ENCODE data around the gene IGF2BP2. TPM values are rescaled to one million over a fixed set of nuclear protein-coding genes. Genes with fewer than 3 reads are reported as not detected.

Gene IGF2BP2
- total and polyA plus RNA-seq, 2 of the 8 experiments (the other 6 are each of a cell fraction or from before 2014, with no cell fraction given): 7.4 to 121 TPM

DNA sequence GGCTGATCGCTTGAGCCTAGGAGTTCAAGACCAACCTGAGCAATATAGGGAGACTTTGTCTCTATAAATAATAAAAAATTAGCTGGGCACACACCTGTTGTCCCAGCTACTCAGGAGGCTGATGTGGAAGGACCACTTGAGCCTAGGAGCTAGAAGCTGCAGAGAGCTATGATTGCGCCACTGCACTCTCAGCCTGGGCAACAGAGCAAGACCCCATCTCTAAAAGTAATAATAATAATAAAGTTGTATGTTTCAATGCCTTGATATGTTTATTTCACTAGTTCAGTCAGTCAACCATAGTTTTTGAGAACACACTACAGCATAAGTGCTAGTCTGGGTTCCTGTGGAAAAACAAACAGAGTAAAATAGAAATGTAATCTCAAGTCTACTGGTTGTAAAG, 36.5 kb downstream of the IGF2BP2 start:
- H3K27me3 ChIP-seq (replicated peaks in 1 of 4; ENCODE audit: control insufficient read depth in 3 of 4, extremely low read depth in 1 of 4, insufficient read depth in 3 of 4, low read length in 3 of 4): no peaks in the 10 kb centered on the region
- CTCF ChIA-PET (ENCODE audit: partially characterized antibody): interaction anchor here (0.6 to 4.7 kb wide), 6 partner anchors 11 to 128 kb away, joined by 3 to 17 read pairs (median 5); no protein-coding TSS in a partner anchor

More for the DNA sequence above, 36.5 kb downstream of the IGF2BP2 start:
- no peak overlapping the region for H3K27ac ChIP-seq (ENCODE audit: low read depth, low read length)
- H3K4me2 ChIP-seq (ENCODE audit: insufficient read depth in 1 of 2, low read depth in 2 of 2, low read length in 2 of 2): no peak overlapping the region; a peak in 1 of 4 replicates
- no peak for TF ChIP-seq SP4 (IDR thresholded peaks at IDR 0.05; ENCODE audit: low read length)
- TF ChIP-seq MAFK (IDR thresholded peaks at IDR 0.05; ENCODE audit: low read depth, low read length): no peak
- TF ChIP-seq POLR2AphosphoS5 (IDR thresholded peaks at IDR 0.05; ENCODE audit: low read depth, low read length): no peak
- TF ChIP-seq POLR2A (IDR thresholded peaks at IDR 0.05; ENCODE audit: control extremely low read depth in 1 of 2, low read depth in 2 of 2, low read length in 2 of 2): no peak
- TF ChIP-seq CBX5 (IDR thresholded peaks at IDR 0.05; ENCODE audit: low read depth, low read length): no peak
- no peak for TF ChIP-seq POU5F1 (IDR thresholded peaks at IDR 0.05; ENCODE audit: low read depth, low read length)
- TF ChIP-seq, protein P1, sequence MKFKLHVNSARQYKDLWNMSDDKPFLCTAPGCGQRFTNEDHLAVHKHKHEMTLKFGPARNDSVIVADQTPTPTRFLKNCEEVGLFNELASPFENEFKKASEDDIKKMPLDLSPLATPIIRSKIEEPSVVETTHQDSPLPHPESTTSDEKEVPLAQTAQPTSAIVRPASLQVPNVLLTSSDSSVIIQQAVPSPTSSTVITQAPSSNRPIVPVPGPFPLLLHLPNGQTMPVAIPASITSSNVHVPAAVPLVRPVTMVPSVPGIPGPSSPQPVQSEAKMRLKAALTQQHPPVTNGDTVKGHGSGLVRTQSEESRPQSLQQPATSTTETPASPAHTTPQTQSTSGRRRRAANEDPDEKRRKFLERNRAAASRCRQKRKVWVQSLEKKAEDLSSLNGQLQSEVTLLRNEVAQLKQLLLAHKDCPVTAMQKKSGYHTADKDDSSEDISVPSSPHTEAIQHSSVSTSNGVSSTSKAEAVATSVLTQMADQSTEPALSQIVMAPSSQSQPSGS (IDR thresholded peaks at IDR 0.05; ENCODE audit: low read length): no peak
- no peak for TF ChIP-seq KDM1A (IDR thresholded peaks at IDR 0.05; ENCODE audit: borderline replicate concordance, low read length)
- no peak for TF ChIP-seq TEAD4 (IDR thresholded peaks at IDR 0.05; ENCODE audit: low read depth, low read length)
- no peak for TF ChIP-seq RFX5 (IDR thresholded peaks at IDR 0.05; ENCODE audit: borderline replicate concordance, low read depth, low read length)
- no peak for TF ChIP-seq EP300 (IDR thresholded peaks at IDR 0.05; ENCODE audit: borderline replicate concordance in 1 of 2, low read depth in 2 of 2, low read length in 2 of 2)
- H2AFZ ChIP-seq (ENCODE audit: low read length): no peak overlapping the region
- H3K23ac ChIP-seq (ENCODE audit: insufficient read length): no peak overlapping the region
- H2BK120ac ChIP-seq (replicated peaks; ENCODE audit: low read depth, low read length): no peak overlapping the region
- no peak for DNase-seq (ENCODE audit: low read depth in 1 of 2, low spot score in 2 of 2)
- no peaks in the 10 kb centered on the region for H3K23me2 ChIP-seq (ENCODE audit: low read depth, low read length)
- H3K4ac ChIP-seq (replicated peaks; ENCODE audit: insufficient read length, low read depth, low read length): no peak overlapping the region
- no peak overlapping the region for H2BK12ac ChIP-seq (ENCODE audit: low read depth, low read length)
- no peak overlapping the region for H2BK20ac ChIP-seq (ENCODE audit: low read length)
- no peaks in the 10 kb centered on the region for H3K9me3 ChIP-seq (ENCODE audit: insufficient read depth in 2 of 2, low read depth in 1 of 2, low read length in 1 of 2)
- H4K91ac ChIP-seq (replicated peaks; ENCODE audit: insufficient read length, low read length): no peak overlapping the region
- H4K5ac ChIP-seq (ENCODE audit: insufficient read length, low read depth, low read length): no peak overlapping the region
- peaks cover 0 to 8% of the 10 kb centered on the region in 2 experiments for H4K20me1 ChIP-seq (replicated peaks in 1 of 2; ENCODE audit: control insufficient read depth in 1 of 2, insufficient read depth in 2 of 2, low read length in 2 of 2)
- no peak overlapping the region for H3K4me3 ChIP-seq (ENCODE audit: extremely low read depth in 1 of 4, insufficient read depth in 2 of 4, low read depth in 3 of 4, low read length in 4 of 4)
- peaks cover 23 to 92% of the 10 kb centered on the region in 2 experiments for H3K79me2 ChIP-seq (ENCODE audit: control insufficient read depth in 1 of 2, insufficient read depth in 2 of 2, low read length in 2 of 2)
- no peaks in the 10 kb centered on the region; a peak in 1 of 8 replicates for H3K36me3 ChIP-seq (ENCODE audit: control insufficient read depth in 2 of 4, insufficient read depth in 4 of 4, low read length in 3 of 4)
- no peak overlapping the region for H3K56ac ChIP-seq (replicated peaks; ENCODE audit: insufficient read length, low read depth, low read length)
- no peak overlapping the region for H3K18ac ChIP-seq (ENCODE audit: extremely low read depth, low read length)
- H4K8ac ChIP-seq (ENCODE audit: extremely low read depth, insufficient read depth, low read length): no peak overlapping the region
- FAIRE-seq: no peak
- no peak overlapping the region for H2AK5ac ChIP-seq (ENCODE audit: low read depth, low read length)
- peaks cover 7 to 46% (median 37%) of the 10 kb centered on the region in 4 experiments for H3K4me1 ChIP-seq (replicated peaks in 1 of 4; ENCODE audit: control insufficient read depth in 3 of 4, insufficient read depth in 4 of 4, low read length in 3 of 4)
- 92% methylated on average over 2 of the region's 2 CpGs; no CpG with 5 or more reads in 1 of the 2 experiments for WGBS, 2 experiments (ENCODE audit: extremely low coverage in 1 of 2, insufficient coverage in 1 of 2, insufficient read length in 1 of 2, insufficient replicate concordance in 2 of 2, low coverage in 1 of 2, low lambda C conversion rate in 2 of 2, missing lambda C conversion rate in 1 of 2)
- H3K9ac ChIP-seq (replicated peaks in 1 of 4; ENCODE audit: extremely low read depth in 1 of 4, low read depth in 3 of 4, low read length in 3 of 4): no peak overlapping the region
- no peak overlapping the region for H2BK5ac ChIP-seq (ENCODE audit: low read depth, low read length)
- no peak overlapping the region for H3K14ac ChIP-seq (ENCODE audit: insufficient read length)
- H2BK15ac ChIP-seq (ENCODE audit: low read length): no peak overlapping the region
- peaks cover 13% of the 10 kb centered on the region for H3K79me1 ChIP-seq (ENCODE audit: low read depth, low read length)
- POLR2A ChIA-PET (ENCODE audit: partially characterized antibody): interaction anchor here (1.1 to 2.7 kb wide), 5 partner anchors 10 to 150 kb away, joined by 4 to 11 read pairs (median 6); partner anchors contain the start of gene TRA2B

Measured in H1 (cell line).